H1 (cell line): ENCODE results near the gene KCNQ1. TPM values are rescaled to one million over a fixed set of nuclear protein-coding genes. Genes with fewer than 3 reads are reported as not detected.

Source experiments
- CTCF ChIA-PET: fragments of 300-600 bp; sonication (Branson Sonifier 250); formaldehyde crosslinking; loops from one replicate; lab custom pipeline; 2021; ENCODE audit not compliant: partially characterized antibody; lab: Charles Lee
- POLR2A ChIA-PET: fragments of 300-600 bp; sonication (Branson Sonifier 250); formaldehyde crosslinking; loops from one replicate; lab custom pipeline; 2021; ENCODE audit warnings: inconsistent platforms; ENCODE audit not compliant: partially characterized antibody; lab: Charles Lee
- DNase-seq, 2 experiments: peaks; one replicate each; pipeline versions ENCODE4 v3.0.0 to v3.0.0-alpha.2; 2010 to 2022; ENCODE audit warnings: low spot score in 2 of 2, low read depth in 1 of 2, mixed read lengths in 1 of 2
- FAIRE-seq: peaks from 2 replicates; lab custom pipeline; 2011; peaks lifted over from hg19 to GRCh38; lab: Jason Lieb, UNC
- H2AFZ ChIP-seq: 2 replicates; pipeline ENCODE4 v1.8.1; 2012; ENCODE audit warnings: low read length, inconsistent platforms
- H2AK5ac ChIP-seq: 2 replicates; pipeline ENCODE4 v1.6.1; 2013; ENCODE audit warnings: low read depth, low read length
- H2BK120ac ChIP-seq: replicated peaks from 2 replicates; pipeline ENCODE3; 2013; ENCODE audit warnings: low read depth, low read length, inconsistent platforms
- H2BK12ac ChIP-seq: 2 replicates; pipeline ENCODE4 v1.6.1; 2013; ENCODE audit warnings: low read depth, low read length
- H2BK15ac ChIP-seq: 2 replicates; pipeline ENCODE4 v1.6.1; 2013; ENCODE audit warnings: low read length
- H2BK20ac ChIP-seq: 2 replicates; pipeline ENCODE4 v1.6.1; 2013; ENCODE audit warnings: low read length
- H2BK5ac ChIP-seq: 2 replicates; pipeline ENCODE4 v1.6.1; 2013; ENCODE audit warnings: low read depth, low read length
- H3K14ac ChIP-seq: 2 replicates; pipeline ENCODE4 v1.6.1; 2013; ENCODE audit warnings: inconsistent platforms; ENCODE audit not compliant: insufficient read length
- H3K18ac ChIP-seq: 2 replicates; pipeline ENCODE4 v1.6.1; 2013; ENCODE audit warnings: low read length; ENCODE audit errors: extremely low read depth
- H3K23ac ChIP-seq: 2 replicates; pipeline ENCODE4 v1.6.1; 2013; ENCODE audit warnings: inconsistent platforms; ENCODE audit not compliant: insufficient read length
- H3K23me2 ChIP-seq: 2 replicates; pipeline ENCODE4 v1.6.1; 2013; ENCODE audit warnings: low read depth, low read length
- H3K27ac ChIP-seq: 2 replicates; pipeline ENCODE4 v1.6.1; 2011; ENCODE audit warnings: low read depth, low read length, inconsistent platforms
- H3K27me3 ChIP-seq, 4 experiments: replicated peaks in 1 of 4; 1 replicate in 1 of 4; 2 replicates in 3 of 4; pipeline versions ENCODE4 v1.6.1 to v1.8.1; 2011 to 2013; ENCODE audit warnings: low read length in 3 of 4, mild to moderate bottlenecking in 3 of 4, inconsistent platforms in 2 of 4, mixed read lengths in 2 of 4, moderate library complexity in 1 of 4; ENCODE audit not compliant: control insufficient read depth in 3 of 4, insufficient read depth in 3 of 4; ENCODE audit errors: extremely low read depth in 1 of 4
- H3K36me3 ChIP-seq, 4 experiments: 2 replicates each; pipeline versions ENCODE4 v1.6.1 to v1.8.1; 2011 to 2013; ENCODE audit warnings: mild to moderate bottlenecking in 4 of 4, low read length in 3 of 4, moderate library complexity in 2 of 4, control low read depth in 1 of 4, inconsistent platforms in 1 of 4; ENCODE audit not compliant: insufficient read depth in 4 of 4, control insufficient read depth in 2 of 4
- H3K4ac ChIP-seq: replicated peaks from 2 replicates; pipeline ENCODE3; 2013; ENCODE audit warnings: low read length, low read depth, mixed read lengths, inconsistent platforms; ENCODE audit not compliant: insufficient read length
- H3K4me1 ChIP-seq, 4 experiments: replicated peaks in 1 of 4; 1 replicate in 1 of 4; 2 replicates in 3 of 4; pipeline versions ENCODE4 v1.6.1 to v1.8.1; 2011 to 2013; ENCODE audit warnings: low read length in 3 of 4, inconsistent platforms in 2 of 4, mixed read lengths in 1 of 4; ENCODE audit not compliant: insufficient read depth in 4 of 4, control insufficient read depth in 3 of 4
- H3K4me2 ChIP-seq, 2 experiments: 2 replicates each; pipeline versions ENCODE4 v1.6.1 to v1.8.1; 2011 to 2013; ENCODE audit warnings: low read depth in 2 of 2, low read length in 2 of 2, control low read depth in 1 of 2, inconsistent platforms in 1 of 2, mild to moderate bottlenecking in 1 of 2; ENCODE audit not compliant: insufficient read depth in 1 of 2
- H3K4me3 ChIP-seq, 4 experiments: fragments of 200-600, 300-600 bp in 1 of 4; sonication (generic), shearing (Covaris generic), sonication (Bioruptor Twin) in 1 of 4; 2 replicates each; pipeline versions ENCODE4 v1.5.1 to v1.8.1; 2011 to 2016; ENCODE audit warnings: low read length in 4 of 4, low read depth in 3 of 4, control low read depth in 2 of 4, inconsistent platforms in 2 of 4, mild to moderate bottlenecking in 2 of 4, mixed read lengths in 1 of 4, moderate library complexity in 1 of 4; ENCODE audit not compliant: insufficient read depth in 2 of 4; ENCODE audit errors: extremely low read depth in 1 of 4
- H3K56ac ChIP-seq: replicated peaks from 2 replicates; pipeline ENCODE3; 2013; ENCODE audit warnings: low read depth, mild to moderate bottlenecking, mixed read lengths, low read length, inconsistent platforms; ENCODE audit not compliant: insufficient read length
- H3K79me1 ChIP-seq: 2 replicates; pipeline ENCODE4 v1.6.1; 2013; ENCODE audit warnings: low read depth, low read length, control low read depth
- H3K79me2 ChIP-seq, 2 experiments: 2 replicates each; pipeline versions ENCODE4 v1.6.1 to v1.8.1; 2012 to 2013; ENCODE audit warnings: low read length in 2 of 2, mild to moderate bottlenecking in 2 of 2, inconsistent platforms in 1 of 2; ENCODE audit not compliant: insufficient read depth in 2 of 2, control insufficient read depth in 1 of 2
- H3K9ac ChIP-seq, 4 experiments: replicated peaks in 1 of 4; 1 replicate in 1 of 4; 2 replicates in 3 of 4; pipeline versions ENCODE4 v1.6.1 to v1.8.1; 2011 to 2013; ENCODE audit warnings: low read depth in 3 of 4, low read length in 3 of 4, control low read depth in 2 of 4, mild to moderate bottlenecking in 2 of 4, moderate library complexity in 2 of 4, inconsistent platforms in 1 of 4; ENCODE audit errors: extremely low read depth in 1 of 4
- H3K9me3 ChIP-seq, 2 experiments: 2 replicates each; pipeline versions ENCODE4 v1.6.1 to v1.8.1; 2012 to 2013; ENCODE audit warnings: mild to moderate bottlenecking in 2 of 2, moderate library complexity in 2 of 2, control low read depth in 1 of 2, inconsistent platforms in 1 of 2, low read depth in 1 of 2, low read length in 1 of 2, mixed read lengths in 1 of 2; ENCODE audit not compliant: insufficient read depth in 2 of 2
- H4K20me1 ChIP-seq, 2 experiments: replicated peaks in 1 of 2; 2 replicates each; pipeline versions ENCODE3 to v1.8.1; 2011 to 2013; ENCODE audit warnings: inconsistent platforms in 2 of 2, low read length in 2 of 2, mild to moderate bottlenecking in 1 of 2; ENCODE audit not compliant: insufficient read depth in 2 of 2, control insufficient read depth in 1 of 2
- H4K5ac ChIP-seq: 2 replicates; pipeline ENCODE4 v1.6.1; 2013; ENCODE audit warnings: low read length, low read depth, mixed read lengths, inconsistent platforms; ENCODE audit not compliant: insufficient read length
- H4K8ac ChIP-seq: 2 replicates; pipeline ENCODE4 v1.8.0; 2013; ENCODE audit warnings: mild to moderate bottlenecking, moderate library complexity, low read length, inconsistent platforms; ENCODE audit not compliant: insufficient read depth; ENCODE audit errors: extremely low read depth
- H4K91ac ChIP-seq: replicated peaks from 2 replicates; pipeline ENCODE3; 2013; ENCODE audit warnings: low read length, mixed read lengths, inconsistent platforms; ENCODE audit not compliant: insufficient read length
- WGBS, 2 experiments: shearing (Covaris generic) in 1 of 2; methylation state at CpG; one replicate each; pipeline versions ENCODE4 v1.1.6 to v1.1.7; 2013 to 2015; ENCODE audit warnings: low lambda C conversion rate in 2 of 2, mixed read lengths in 2 of 2, inconsistent platforms in 1 of 2, low coverage in 1 of 2, missing lambda C conversion rate in 1 of 2; ENCODE audit not compliant: insufficient replicate concordance in 2 of 2, insufficient coverage in 1 of 2, insufficient read length in 1 of 2; ENCODE audit errors: extremely low coverage in 1 of 2, missing lambda C conversion rate in 1 of 2; 5-methylcytosine and 5-hydroxymethylcytosine counted together
- polyA plus RNA-seq, 7 experiments: library from polyadenylated mRNA; depleted of rRNA in 3 of 7; stranded (reverse) in 5 of 7; unstranded in 2 of 7; fragments of >200 nt in 5 of 7; fragments of 200-250 nt in 2 of 7; gene quantifications; 1 replicate in 5 of 7; 2 replicates in 1 of 7; 4 replicates in 1 of 7; pipeline versions ENCODE4 v1.2.1 to v1.2.3, GENCODE V29; 2011 to 2013; ENCODE audit warnings: missing spikeins in 2 of 7, mixed read lengths in 2 of 7
- total RNA-seq: library from RNA; stranded (reverse); fragmentation: NEBNext Ultra II Directional; extraction: Animal tissue kit (Norgen Biotek cat#: 25700); gene quantifications from 2 replicates; pipeline ENCODE4 v1.2.1, GENCODE V29; 2021

Gene KCNQ1
- total and polyA plus RNA-seq, 2 of the 8 experiments (the other 6 are each of a cell fraction or from before 2014, with no cell fraction given): 1.9 to 2.0 TPM

- Histone ChIP-seq H4K91ac (no peak overlapping the region), H3K9me3 (no peaks in the 10 kb centered on the region), H3K23me2 (no peaks in the 10 kb centered on the region), H3K4ac (no peak overlapping the region), H3K4me3 (no peak overlapping the region), H3K4me2 (no peak overlapping the region), H3K79me2 (no peaks in the 10 kb centered on the region), H3K79me1 (no peaks in the 10 kb centered on the region), H2BK15ac (no peak overlapping the region), H2BK20ac (no peak overlapping the region), H2BK120ac (no peak overlapping the region), H3K9ac (no peak overlapping the region), H2BK12ac (no peak overlapping the region), H3K23ac (no peak overlapping the region), H2AFZ (no peak overlapping the region), H2BK5ac (no peak overlapping the region), H3K4me1 (no peaks in the 10 kb centered on the region), H3K56ac (no peak overlapping the region), H4K5ac (no peak overlapping the region), H4K8ac (no peak overlapping the region), H3K27me3 (peaks cover 3 to 51% (median 30%) of the 10 kb centered on the region in 4 experiments), H2AK5ac (no peak overlapping the region), H3K18ac (no peak overlapping the region), H3K27ac (no peak overlapping the region), H3K14ac (no peak overlapping the region), H3K36me3 (no peaks in the 10 kb centered on the region), H4K20me1 (peaks cover 0 to 1% of the 10 kb centered on the region in 2 experiments)
- ChIA-PET CTCF (interaction anchor here (0.6 to 2.0 kb wide), 8 partner anchors 9 to 355 kb away, joined by 3 to 9 read pairs (median 3); no protein-coding TSS in a partner anchor), POLR2A (interaction anchor here (0.5 kb wide), 1 partner anchor 978 kb away, joined by 3 read pairs; no protein-coding TSS in a partner anchor)
- 92% methylated on average over 11 of the region's 13 CpGs; no CpG with 5 or more reads in 1 of the 2 experiments for WGBS, 2 experiments
- no peak for FAIRE-seq
- DNase-seq: no peak
Measured at GRCh38 chr11:2507212-2507901, 62.5 kb downstream of the KCNQ1 start.
